H9 (cell line): ENCODE data around the gene UHRF1. TPM values are rescaled to one million over a fixed set of nuclear protein-coding genes. Genes with fewer than 3 reads are reported as not detected.
A peak's percentile ranks its signal among the peaks of the same experiment; 100 is the strongest.

Experiments
- DNase-seq: peaks from one replicate; pipeline ENCODE4 v3.0.0-alpha.2; 2017
- H2AFZ ChIP-seq: one replicate; pipeline ENCODE4 v1.6.1; 2013; ENCODE audit warnings: mild to moderate bottlenecking, low read length, control low read depth, moderate library complexity
- H2AK5ac ChIP-seq: 2 replicates; pipeline ENCODE4 v1.6.1; 2013; ENCODE audit warnings: low read length, control low read depth, mixed read lengths; ENCODE audit not compliant: insufficient read length
- H2BK120ac ChIP-seq: one replicate; pipeline ENCODE4 v1.6.1; 2013; ENCODE audit warnings: low read depth, mild to moderate bottlenecking, low read length, control low read depth, inconsistent platforms; ENCODE audit not compliant: poor library complexity, severe bottlenecking
- H2BK12ac ChIP-seq: 2 replicates; pipeline ENCODE4 v1.6.1; 2013; ENCODE audit warnings: low read length, control low read depth, mixed read lengths, low read depth; ENCODE audit not compliant: insufficient read length
- H2BK15ac ChIP-seq: 2 replicates; pipeline ENCODE4 v1.6.1; 2013; ENCODE audit warnings: low read depth, low read length, control low read depth
- H2BK20ac ChIP-seq: one replicate; pipeline ENCODE4 v1.6.1; 2013; ENCODE audit warnings: low read depth, mild to moderate bottlenecking, low read length, control low read depth, inconsistent platforms; ENCODE audit not compliant: poor library complexity, severe bottlenecking
- H2BK5ac ChIP-seq: 2 replicates; pipeline ENCODE4 v1.6.1; 2013; ENCODE audit warnings: low read length, control low read depth, mixed read lengths; ENCODE audit not compliant: insufficient read length
- H3K14ac ChIP-seq: 2 replicates; pipeline ENCODE4 v1.6.1; 2013; ENCODE audit warnings: low read length, control low read depth; ENCODE audit not compliant: insufficient read depth
- H3K18ac ChIP-seq: 2 replicates; pipeline ENCODE4 v1.6.1; 2013; ENCODE audit warnings: low read depth, mild to moderate bottlenecking, mixed read lengths, low read length, control low read depth; ENCODE audit not compliant: insufficient read length
- H3K23ac ChIP-seq: 2 replicates; pipeline ENCODE4 v1.6.1; 2013; ENCODE audit warnings: low read length, control low read depth, mixed read lengths, low read depth; ENCODE audit not compliant: insufficient read length
- H3K23me2 ChIP-seq: 2 replicates; pipeline ENCODE4 v1.6.1; 2013; ENCODE audit warnings: low read depth, mild to moderate bottlenecking, mixed read lengths, low read length, control low read depth; ENCODE audit not compliant: insufficient read length, poor library complexity, severe bottlenecking
- H3K27ac ChIP-seq: 2 replicates; pipeline ENCODE4 v1.5.1; 2013; ENCODE audit warnings: low read length, control low read depth, mixed read lengths, low read depth; ENCODE audit not compliant: insufficient read length
- H3K27me3 ChIP-seq: 2 replicates; pipeline ENCODE4 v1.6.1; 2013; ENCODE audit warnings: low read length, control low read depth, inconsistent platforms; ENCODE audit not compliant: insufficient read depth
- H3K4ac ChIP-seq: 2 replicates; pipeline ENCODE4 v1.6.1; 2013; ENCODE audit warnings: low read depth, mild to moderate bottlenecking, control low read depth, inconsistent platforms, low read length, moderate library complexity
- H3K4me1 ChIP-seq: 2 replicates; pipeline ENCODE4 v1.6.1; 2013; ENCODE audit warnings: low read length, control low read depth, inconsistent platforms; ENCODE audit not compliant: insufficient read depth
- H3K4me2 ChIP-seq: 2 replicates; pipeline ENCODE4 v1.6.1; 2013; ENCODE audit warnings: low read length, control low read depth, mixed read lengths; ENCODE audit not compliant: insufficient read length, insufficient read depth
- H3K56ac ChIP-seq: 2 replicates; pipeline ENCODE4 v1.6.1; 2013; ENCODE audit warnings: low read depth, mild to moderate bottlenecking, mixed read lengths, low read length, control low read depth; ENCODE audit not compliant: insufficient read length
- H3K79me1 ChIP-seq: 2 replicates; pipeline ENCODE4 v1.6.1; 2013; ENCODE audit warnings: low read depth, mild to moderate bottlenecking, moderate library complexity, low read length, control low read depth, inconsistent platforms; ENCODE audit not compliant: insufficient read depth, poor library complexity, severe bottlenecking
- H3K79me2 ChIP-seq: 2 replicates; pipeline ENCODE4 v1.6.1; 2013; ENCODE audit warnings: low read length, control low read depth, inconsistent platforms; ENCODE audit not compliant: insufficient read depth
- H3K9ac ChIP-seq: 2 replicates; pipeline ENCODE4 v1.6.1; 2013; ENCODE audit warnings: low read length, control low read depth, mixed read lengths; ENCODE audit not compliant: insufficient read length; ENCODE audit errors: extremely low read depth
- H3K9me3 ChIP-seq: one replicate; pipeline ENCODE4 v1.6.1; 2013; ENCODE audit warnings: low read depth, low read length, inconsistent platforms; ENCODE audit not compliant: control insufficient read depth
- H3T11ph ChIP-seq: one replicate; pipeline ENCODE4 v1.6.1; 2013; ENCODE audit warnings: mild to moderate bottlenecking, low read length, control low read depth, inconsistent platforms
- H4K20me1 ChIP-seq: one replicate; pipeline ENCODE4 v1.6.1; 2013; ENCODE audit not compliant: control insufficient read depth, insufficient read length, insufficient read depth
- H4K5ac ChIP-seq: 2 replicates; pipeline ENCODE4 v1.6.1; 2013; ENCODE audit warnings: low read depth, mild to moderate bottlenecking, mixed read lengths, low read length, control low read depth; ENCODE audit not compliant: insufficient read length
- H4K8ac ChIP-seq: replicated peaks from 2 replicates; pipeline ENCODE4 v1.6.1; 2013; ENCODE audit warnings: low read length, control low read depth, mixed read lengths, low read depth; ENCODE audit not compliant: insufficient read length
- H4K91ac ChIP-seq: 2 replicates; pipeline ENCODE4 v1.6.1; 2013; ENCODE audit warnings: low read depth, mild to moderate bottlenecking, moderate library complexity, mixed read lengths, low read length, control low read depth; ENCODE audit not compliant: insufficient read length
- H3K27ac Mint-ChIP-seq, 3 experiments: 2 replicates in 2 of 3; 3 replicates in 1 of 3; pipeline ENCODE4 v1.8.0; 2020 to 2021; ENCODE audit warnings: mixed read lengths in 3 of 3, mild to moderate bottlenecking in 1 of 3, moderate library complexity in 1 of 3
- H3K27me3 Mint-ChIP-seq: 2 replicates; pipeline ENCODE4 v1.8.0; 2021; ENCODE audit warnings: low read depth, mild to moderate bottlenecking, moderate library complexity, mixed read lengths
- H3K36me3 Mint-ChIP-seq, 3 experiments: 2 replicates in 2 of 3; 3 replicates in 1 of 3; pipeline ENCODE4 v1.8.0; 2020 to 2021; ENCODE audit warnings: low read depth in 3 of 3, mixed read lengths in 3 of 3; ENCODE audit not compliant: insufficient read depth in 1 of 3
- H3K4me1 Mint-ChIP-seq, 2 experiments: 2 replicates each; pipeline ENCODE4 v1.8.0; 2020; ENCODE audit warnings: mixed read lengths in 2 of 2
- H3K4me3 Mint-ChIP-seq, 2 experiments: 2 replicates in 1 of 2; 3 replicates in 1 of 2; pipeline ENCODE4 v1.8.0; 2020 to 2021; ENCODE audit warnings: mild to moderate bottlenecking in 2 of 2, mixed read lengths in 2 of 2, moderate library complexity in 1 of 2
- H3K9me3 Mint-ChIP-seq, 2 experiments: 2 replicates in 1 of 2; 3 replicates in 1 of 2; pipeline ENCODE4 v1.8.0; 2020; ENCODE audit warnings: mild to moderate bottlenecking in 2 of 2, mixed read lengths in 2 of 2, moderate library complexity in 1 of 2
- CTCF ChIP-seq: fragments of 200-600 bp; sonication (generic); conservative IDR thresholded peaks from 3 replicates; pipeline ENCODE4 v1.8.0; 2021; ENCODE audit warnings: antibody characterized with exemption, mild to moderate bottlenecking
- WGBS: extraction: QIAGEN DNeasy Blood & Tissue Kit; methylation state at CpG from one replicate; pipeline ENCODE4 v1.1.7; 2013; ENCODE audit warnings: missing lambda C conversion rate, low lambda C conversion rate, mixed read lengths; ENCODE audit not compliant: insufficient read length; ENCODE audit errors: extremely low coverage; 5-methylcytosine and 5-hydroxymethylcytosine counted together
- total RNA-seq: library from RNA; stranded (reverse); gene quantifications from 2 replicates; pipeline ENCODE4 v1.2.1, GENCODE V29; 2021

Gene UHRF1
- total RNA-seq, 1 experiment from 2014 or later: 106 TPM

GRCh38 chr19:5001615-5002014, 92.3 kb downstream of the UHRF1 start:
- no CpG with 5 or more reads among the region's 3 CpGs for WGBS

More at GRCh38 chr19:5001615-5002014, 92.3 kb downstream of the UHRF1 start:
- H3K79me2 ChIP-seq: peaks cover 3% of the 10 kb centered on the region; the same call in 1 of the 2 replicates
- no peak overlapping the region for H2BK120ac ChIP-seq
- Mint-ChIP-seq H3K9me3 (no peaks in the 10 kb centered on the region; a peak in 1 of 5 replicates), H3K4me3 (no peak overlapping the region), H3K4me1 (peaks cover 6 to 18% of the 10 kb centered on the region in 2 experiments), H3K27me3 (no peaks in the 10 kb centered on the region), H3K27ac (0 out of 7 replicates have a peak overlapping the region, but pooled peaks of 1 of the 3 experiments have one; percentile 12), H3K36me3 (peaks cover 3 to 8% (median 4%) of the 10 kb centered on the region in 3 experiments; a peak in 5 of 7 replicates)
- H4K20me1 ChIP-seq: no peaks in the 10 kb centered on the region
- H3K18ac ChIP-seq: no peak overlapping the region
- H3K79me1 ChIP-seq: peaks cover 2% of the 10 kb centered on the region
- peak; percentile 91 for TF ChIP-seq CTCF
- no peak overlapping the region for H3K27ac ChIP-seq
- H2AFZ ChIP-seq: no peak overlapping the region
- no peaks in the 10 kb centered on the region for H3K9me3 ChIP-seq
- no peak overlapping the region for H4K5ac ChIP-seq
- no peak overlapping the region for H2AK5ac ChIP-seq
- no peak overlapping the region for H3K56ac ChIP-seq
- no peaks in the 10 kb centered on the region for H3K23me2 ChIP-seq
- H2BK15ac ChIP-seq: no peak overlapping the region
- no peaks in the 10 kb centered on the region for H3K27me3 ChIP-seq
- H3K14ac ChIP-seq: no peak overlapping the region
- DNase-seq: peak; percentile 61
- H3K4me1 ChIP-seq: no peaks in the 10 kb centered on the region
- no peak overlapping the region for H3K4ac ChIP-seq
- H3K4me2 ChIP-seq: no peak overlapping the region
- no peak overlapping the region for H4K8ac ChIP-seq
- H2BK20ac ChIP-seq: no peak overlapping the region
- H2BK12ac ChIP-seq: no peak overlapping the region
- no peak overlapping the region for H3K23ac ChIP-seq
- no peak overlapping the region for H2BK5ac ChIP-seq
- H3T11ph ChIP-seq: no peak overlapping the region
- H3K9ac ChIP-seq: no peak overlapping the region
- H4K91ac ChIP-seq: no peak overlapping the region
